ENCODE results near the gene FSIP1.

DNA sequence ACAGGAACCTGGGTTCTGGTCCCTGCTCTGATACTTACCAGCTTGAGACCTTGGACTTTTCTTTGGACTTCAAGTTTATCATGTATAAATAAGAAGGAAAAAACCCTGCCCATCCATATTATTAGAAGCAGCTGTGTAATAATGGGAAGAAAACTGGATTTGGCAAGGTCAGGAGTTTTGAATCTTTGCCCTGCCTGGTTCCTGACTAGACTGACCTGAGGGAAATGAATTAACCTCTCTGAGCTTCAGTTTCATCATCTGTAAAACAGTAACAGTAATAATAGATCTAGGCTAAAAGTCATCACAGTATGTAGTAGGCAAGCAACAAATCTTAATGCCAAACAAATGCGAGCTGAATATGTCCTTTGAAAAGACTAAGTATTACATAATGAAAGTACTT lies 68.8 kb downstream of the FSIP1 start:
- TF ChIP-seq, protein P1, sequence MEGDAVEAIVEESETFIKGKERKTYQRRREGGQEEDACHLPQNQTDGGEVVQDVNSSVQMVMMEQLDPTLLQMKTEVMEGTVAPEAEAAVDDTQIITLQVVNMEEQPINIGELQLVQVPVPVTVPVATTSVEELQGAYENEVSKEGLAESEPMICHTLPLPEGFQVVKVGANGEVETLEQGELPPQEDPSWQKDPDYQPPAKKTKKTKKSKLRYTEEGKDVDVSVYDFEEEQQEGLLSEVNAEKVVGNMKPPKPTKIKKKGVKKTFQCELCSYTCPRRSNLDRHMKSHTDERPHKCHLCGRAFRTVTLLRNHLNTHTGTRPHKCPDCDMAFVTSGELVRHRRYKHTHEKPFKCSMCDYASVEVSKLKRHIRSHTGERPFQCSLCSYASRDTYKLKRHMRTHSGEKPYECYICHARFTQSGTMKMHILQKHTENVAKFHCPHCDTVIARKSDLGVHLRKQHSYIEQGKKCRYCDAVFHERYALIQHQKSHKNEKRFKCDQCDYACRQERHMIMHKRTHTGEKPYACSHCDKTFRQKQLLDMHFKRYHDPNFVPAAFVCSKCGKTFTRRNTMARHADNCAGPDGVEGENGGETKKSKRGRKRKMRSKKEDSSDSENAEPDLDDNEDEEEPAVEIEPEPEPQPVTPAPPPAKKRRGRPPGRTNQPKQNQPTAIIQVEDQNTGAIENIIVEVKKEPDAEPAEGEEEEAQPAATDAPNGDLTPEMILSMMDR (IDR thresholded peaks at IDR 0.05): no peak
- TF ChIP-seq POLR2A (IDR thresholded peaks at IDR 0.05): no peak

Measured in lower leg skin (tissue), 3 donors.